RWPE2 (cell line): ENCODE results near the gene SLC6A6.

Experiments
- ATAC-seq: fragments of 200-7000 bp; cut with Tn5 transposase; 3 replicates; pipeline ENCODE4 v1.9.1; 2021; ENCODE audit warnings: low read depth
- DNase-seq: peaks from one replicate; pipeline ENCODE4 v3.0.0-alpha.2; 2020; ENCODE audit warnings: low spot score
- H3K27ac ChIP-seq: fragments of 450-650 bp; 2 replicates; pipeline ENCODE4 v1.5.1; 2017; ENCODE audit warnings: mild to moderate bottlenecking; ENCODE audit not compliant: poor library complexity, severe bottlenecking
- H3K27me3 ChIP-seq: fragments of 250-450 bp; sonication (Bioruptor Pico); 2 replicates; pipeline ENCODE4 v1.5.1; 2021; ENCODE audit warnings: mild to moderate bottlenecking, moderate library complexity; ENCODE audit not compliant: insufficient read depth, poor library complexity, severe bottlenecking
- H3K36me3 ChIP-seq: fragments of 250-450 bp; sonication (Bioruptor Pico); 2 replicates; pipeline ENCODE4 v1.5.1; 2020; ENCODE audit warnings: low read depth, mild to moderate bottlenecking, moderate library complexity
- H3K4me1 ChIP-seq: fragments of 250-450 bp; sonication (Bioruptor Pico); 2 replicates; pipeline ENCODE4 v1.5.1; 2021; ENCODE audit warnings: mild to moderate bottlenecking, moderate library complexity; ENCODE audit not compliant: insufficient read depth, poor library complexity, severe bottlenecking
- H3K4me3 ChIP-seq: fragments of 250-450 bp; sonication (Bioruptor Pico); 2 replicates; pipeline ENCODE4 v1.5.1; 2021; ENCODE audit warnings: mild to moderate bottlenecking, moderate library complexity; ENCODE audit not compliant: severe bottlenecking
- H3K9me3 ChIP-seq: fragments of 250-450 bp; sonication (Bioruptor Pico); 2 replicates; pipeline ENCODE4 v1.5.1; 2021; ENCODE audit warnings: mild to moderate bottlenecking, moderate library complexity; ENCODE audit not compliant: severe bottlenecking
- CTCF ChIP-seq: fragments of 450-650 bp; IDR thresholded peaks from one replicate; pipeline ENCODE4 v1.5.1; 2017; ENCODE audit warnings: mild to moderate bottlenecking, moderate library complexity; ENCODE audit not compliant: poor library complexity, severe bottlenecking

The SLC6A6 gene

GRCh38 chr3:14477311-14477935, 75.0 kb downstream of the SLC6A6 start:
- Histone ChIP-seq H3K4me1 (peaks cover 8% of the 10 kb centered on the region), H3K27me3 (no peaks in the 10 kb centered on the region), H3K36me3 (no peaks in the 10 kb centered on the region), H3K9me3 (no peaks in the 10 kb centered on the region), H3K4me3 (no peak overlapping the region), H3K27ac (no peak overlapping the region)
- DNase-seq = no peak
- TF ChIP-seq CTCF = no peak
- no peak for ATAC-seq

- H3K27ac ChIP-seq = no peak overlapping the region
- ATAC-seq = no peak
- DNase-seq = no peak
- H3K36me3 ChIP-seq = no peaks in the 10 kb centered on the region
- no peaks in the 10 kb centered on the region for H3K4me1 ChIP-seq
- no peaks in the 10 kb centered on the region for H3K9me3 ChIP-seq
- TF ChIP-seq CTCF = no peak
- no peak overlapping the region for H3K4me3 ChIP-seq
- H3K27me3 ChIP-seq = no peaks in the 10 kb centered on the region
Observed at GRCh38 chr3:14478956-14479550, 76.6 kb downstream of the SLC6A6 start.

- no peak overlapping the region for H3K27ac ChIP-seq
- no peak for ATAC-seq
- H3K36me3 ChIP-seq = no peaks in the 10 kb centered on the region
- H3K4me1 ChIP-seq = no peaks in the 10 kb centered on the region
- H3K9me3 ChIP-seq = no peaks in the 10 kb centered on the region
- H3K4me3 ChIP-seq = no peak overlapping the region
- H3K27me3 ChIP-seq = no peaks in the 10 kb centered on the region
- DNase-seq = no peak
- TF ChIP-seq CTCF = no peak
Observed at GRCh38 chr3:14479591-14479990, 77.2 kb downstream of the SLC6A6 start.

GRCh38 chr3:14480207-14481017, 78.0 kb downstream of the SLC6A6 start:
- Histone ChIP-seq H3K27me3 (no peaks in the 10 kb centered on the region), H3K9me3 (no peaks in the 10 kb centered on the region), H3K4me3 (no peak overlapping the region), H3K36me3 (no peaks in the 10 kb centered on the region), H3K27ac (no peak overlapping the region), H3K4me1 (no peaks in the 10 kb centered on the region)
- no peak for TF ChIP-seq CTCF
- DNase-seq (no peak), ATAC-seq (peak; percentile 85)
